Gastroesophageal sphincter (tissue), 4 donors: ENCODE measurements around the gene PAK1. TPM values are rescaled to one million over a fixed set of nuclear protein-coding genes. Genes with fewer than 3 reads are reported as not detected.
"Not testable (repeated sequence)": the region's sequence is repeated elsewhere in the genome, so short reads cannot be mapped to it uniquely, and the experiment has no call there.

Experiments
- ATAC-seq: fragments of 150-250 bp; one replicate; pipeline ENCODE4 v1.9.1; 2016; ENCODE audit warnings: mild to moderate bottlenecking, moderate library complexity
- H3K27ac ChIP-seq, 4 donors: fragments of 200-600 bp; sonication (generic) in 3 of 4; 1 replicate in 3 of 4; 2 replicates in 1 of 4; pipeline ENCODE4 v1.5.1; 2016 to 2019
- H3K27me3 ChIP-seq: fragments of 200-600 bp; sonication (generic); one replicate; pipeline ENCODE4 v1.5.1; 2019
- H3K36me3 ChIP-seq, 2 donors: fragments of 200-600 bp; sonication (generic); one replicate each; pipeline ENCODE4 v1.5.1; 2019; ENCODE audit warnings: control low read depth in 1 of 2
- H3K4me1 ChIP-seq, 3 donors: fragments of 200-600 bp; sonication (generic); 1 replicate in 2 of 3; 2 replicates in 1 of 3; pipeline ENCODE4 v1.5.1; 2016 to 2019; ENCODE audit warnings: control low read depth in 2 of 3
- H3K4me3 ChIP-seq, 2 donors: fragments of 200-600 bp; sonication (generic); one replicate each; pipeline ENCODE4 v1.5.1; 2019; ENCODE audit warnings: mild to moderate bottlenecking in 1 of 2, moderate library complexity in 1 of 2
- H3K9me3 ChIP-seq, 3 donors: fragments of 200-600 bp; sonication (generic); one replicate each; pipeline ENCODE4 v1.5.1; 2017 to 2019; ENCODE audit warnings: control low read depth in 2 of 3
- EP300 ChIP-seq: sonication (generic); formaldehyde crosslinking; IDR thresholded peaks from one replicate; pipeline ENCODE4 v1.6.1; 2017; ENCODE audit warnings: antibody characterized with exemption, mild to moderate bottlenecking
- POLR2A ChIP-seq, 2 donors: fragments of 450-650 bp; IDR thresholded peaks; one replicate each; pipeline ENCODE4 v1.6.1; 2017; ENCODE audit warnings: antibody characterized with exemption in 2 of 2, mild to moderate bottlenecking in 2 of 2, moderate library complexity in 1 of 2
- POLR2AphosphoS5 ChIP-seq: sonication (generic); formaldehyde crosslinking; IDR thresholded peaks from one replicate; pipeline ENCODE4 v1.6.1; 2017; ENCODE audit warnings: antibody characterized with exemption
- WGBS, 2 donors: methylation state at CpG; one replicate each; pipeline ENCODE4 v1.1.5; 2018; ENCODE audit warnings: low coverage in 1 of 2; 5-methylcytosine and 5-hydroxymethylcytosine counted together
- total RNA-seq, 4 donors: library from RNA; depleted of rRNA; stranded (reverse); fragments of >200 nt; gene quantifications; one replicate each; pipeline ENCODE4 v1.1.0, GENCODE V29; 2016
- TF ChIP-seq, protein P1 (sequence below), 4 experiments: fragments of 200-600 bp in 2 of 4; fragments of 450-650 bp in 2 of 4; sonication (generic) in 1 of 4; IDR thresholded peaks; one replicate each; pipeline ENCODE4 v1.5.1; 2017 to 2019; ENCODE audit warnings: antibody characterized with exemption in 4 of 4, mild to moderate bottlenecking in 2 of 4, moderate library complexity in 2 of 4

The PAK1 gene
- total RNA-seq, 4 donors from 2014 or later, result 29.8 to 48.1 (median 40.2) TPM

DNA sequence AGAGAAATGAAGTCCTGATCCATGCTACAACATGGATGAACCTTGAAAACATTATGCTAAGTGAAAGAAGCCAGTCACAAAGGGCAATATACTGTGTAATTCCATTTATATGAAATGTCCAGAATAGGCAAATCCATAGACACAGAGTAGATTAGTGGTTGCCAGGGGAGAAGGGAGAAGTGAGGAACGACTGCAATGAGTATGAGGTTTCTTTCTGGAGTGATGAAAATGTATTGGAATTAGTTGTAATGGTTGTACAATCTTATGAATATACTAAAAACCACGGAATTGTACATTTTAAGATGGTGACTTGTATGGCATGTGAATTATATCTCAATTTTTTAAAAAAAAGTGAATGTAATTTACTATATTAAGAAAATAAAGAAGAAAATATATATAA is 89.3 kb downstream of the PAK1 start:
- Histone ChIP-seq H3K27ac (no peak overlapping the region), H3K4me1 (peaks cover 5 to 40% (median 11%) of the 10 kb centered on the region in 3 donors), H3K9me3 (no peaks in the 10 kb centered on the region), H3K4me3 (no peak overlapping the region), H3K27me3 (no peaks in the 10 kb centered on the region), H3K36me3 (peaks cover 0 to 7% of the 10 kb centered on the region in 2 donors)
- no peak for ATAC-seq
- TF ChIP-seq, protein P1, sequence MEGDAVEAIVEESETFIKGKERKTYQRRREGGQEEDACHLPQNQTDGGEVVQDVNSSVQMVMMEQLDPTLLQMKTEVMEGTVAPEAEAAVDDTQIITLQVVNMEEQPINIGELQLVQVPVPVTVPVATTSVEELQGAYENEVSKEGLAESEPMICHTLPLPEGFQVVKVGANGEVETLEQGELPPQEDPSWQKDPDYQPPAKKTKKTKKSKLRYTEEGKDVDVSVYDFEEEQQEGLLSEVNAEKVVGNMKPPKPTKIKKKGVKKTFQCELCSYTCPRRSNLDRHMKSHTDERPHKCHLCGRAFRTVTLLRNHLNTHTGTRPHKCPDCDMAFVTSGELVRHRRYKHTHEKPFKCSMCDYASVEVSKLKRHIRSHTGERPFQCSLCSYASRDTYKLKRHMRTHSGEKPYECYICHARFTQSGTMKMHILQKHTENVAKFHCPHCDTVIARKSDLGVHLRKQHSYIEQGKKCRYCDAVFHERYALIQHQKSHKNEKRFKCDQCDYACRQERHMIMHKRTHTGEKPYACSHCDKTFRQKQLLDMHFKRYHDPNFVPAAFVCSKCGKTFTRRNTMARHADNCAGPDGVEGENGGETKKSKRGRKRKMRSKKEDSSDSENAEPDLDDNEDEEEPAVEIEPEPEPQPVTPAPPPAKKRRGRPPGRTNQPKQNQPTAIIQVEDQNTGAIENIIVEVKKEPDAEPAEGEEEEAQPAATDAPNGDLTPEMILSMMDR (IDR thresholded peaks at IDR 0.05), result no peak
- TF ChIP-seq POLR2A (IDR thresholded peaks at IDR 0.05) (no peak), EP300 (no peak), POLR2AphosphoS5 (no peak)
- WGBS, 2 donors, result 59 to 92% methylated on average over 2 of the region's 2 CpGs

DNA sequence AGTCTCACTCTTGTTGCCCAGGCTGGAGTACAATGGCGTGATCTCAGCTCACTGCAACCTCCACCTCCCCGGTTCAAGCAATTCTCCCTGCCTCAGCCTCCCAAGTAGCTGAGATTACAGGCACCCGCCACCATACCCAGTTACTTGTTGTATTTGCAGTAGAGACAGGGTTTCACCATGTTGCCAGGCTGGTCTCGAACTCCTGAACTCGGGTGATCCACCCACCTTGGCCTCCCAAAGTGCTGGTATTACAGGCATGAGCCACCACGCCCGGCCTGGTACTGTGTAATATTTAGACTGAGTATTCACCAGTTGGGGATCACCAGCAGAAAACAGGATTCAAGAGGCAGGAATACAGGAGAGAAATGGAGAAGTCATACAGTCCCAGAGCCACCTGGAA is 90.5 kb downstream of the PAK1 start:
- not testable (repeated sequence) for ATAC-seq, H3K4me3 ChIP-seq, H3K27ac ChIP-seq, H3K9me3 ChIP-seq, H3K27me3 ChIP-seq
- Histone ChIP-seq H3K36me3 (peaks cover 0 to 19% of the 10 kb centered on the region in 2 donors), H3K4me1 (peaks cover 5 to 40% (median 11%) of the 10 kb centered on the region in 3 donors)
- 93% methylated on average over 5 of the region's 7 CpGs; no CpG with 5 or more reads in 1 of the 2 donors for WGBS, 2 donors

DNA sequence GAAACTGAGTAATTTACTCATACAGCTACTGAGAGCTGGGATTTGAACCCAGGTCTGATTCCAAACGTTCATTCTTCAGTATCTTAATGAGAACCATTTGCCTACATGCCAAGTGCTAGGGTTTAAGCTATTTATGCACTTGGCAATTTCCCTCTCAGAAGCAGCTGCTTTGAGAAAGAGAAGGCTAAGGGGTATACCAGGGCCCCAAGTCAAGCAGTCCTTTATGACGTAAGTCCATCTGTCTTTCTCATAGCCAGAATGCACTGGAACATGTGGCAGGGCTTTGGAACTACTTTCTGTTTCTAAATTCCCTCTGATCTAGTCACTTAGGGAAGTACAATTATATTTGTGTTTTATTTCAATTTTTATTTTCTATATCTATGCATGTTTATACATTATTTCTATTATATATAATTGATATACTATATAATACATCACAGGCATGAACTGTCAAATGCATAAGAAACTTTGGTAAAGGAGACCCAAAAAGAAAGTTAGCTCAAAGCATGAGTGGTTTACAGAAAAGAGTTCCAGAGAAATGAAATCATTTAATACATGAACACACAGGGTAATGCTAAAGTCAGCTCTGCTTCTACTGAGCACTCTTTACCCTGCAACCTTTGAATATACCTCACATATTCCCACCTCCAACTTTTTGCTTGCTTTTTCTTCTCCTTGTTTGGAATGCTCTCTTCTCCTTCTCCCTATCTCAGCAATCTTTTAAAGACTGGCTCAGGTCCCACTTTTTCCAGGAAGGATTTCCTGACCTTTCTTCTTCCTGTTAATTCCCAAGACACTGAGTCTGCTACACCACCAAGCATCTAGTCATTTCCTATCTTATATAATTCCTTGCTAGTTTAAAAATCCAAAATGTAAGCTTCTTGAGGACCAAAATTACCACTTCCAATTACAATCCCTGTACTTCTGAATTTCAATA is 91.9 kb downstream of the PAK1 start:
- Histone ChIP-seq H3K36me3 (peaks cover 0 to 32% of the 10 kb centered on the region in 2 donors), H3K4me3 (no peak overlapping the region), H3K27ac (peak overlapping the region in 2 of 4 donors; percentile 20 to 31), H3K4me1 (peaks cover 5 to 35% (median 11%) of the 10 kb centered on the region in 3 donors), H3K9me3 (no peaks in the 10 kb centered on the region), H3K27me3 (no peaks in the 10 kb centered on the region)
- ATAC-seq, result no peak
- WGBS, 2 donors, result 0 to 8% methylated on average over 2 of the region's 2 CpGs
- TF ChIP-seq EP300 (no peak), POLR2A (IDR thresholded peaks at IDR 0.05) (no peak), POLR2AphosphoS5 (no peak)
- TF ChIP-seq, protein P1 (IDR thresholded peaks at IDR 0.05), result no peak

DNA sequence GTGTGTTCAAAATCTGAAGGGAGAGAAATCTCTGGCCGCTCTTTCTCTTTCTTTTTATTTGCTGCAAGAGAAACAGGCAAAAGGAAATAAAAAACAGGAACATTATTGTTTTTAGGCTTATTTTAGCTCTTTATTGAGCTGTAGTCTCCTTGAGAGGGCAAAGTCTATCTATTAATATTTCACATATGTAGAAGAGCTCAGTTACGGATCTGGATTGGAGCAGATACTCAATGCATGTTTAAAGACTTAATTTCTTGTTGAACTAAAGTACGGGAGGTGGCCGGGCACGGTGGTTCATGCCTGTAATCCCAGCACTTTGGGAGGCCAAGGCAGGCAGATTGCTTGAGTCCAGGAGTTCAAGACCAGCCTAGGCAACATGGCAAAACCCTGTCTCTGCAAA is 94.0 kb downstream of the PAK1 start:
- H3K4me1 ChIP-seq, result peaks cover 0 to 17% (median 5%) of the 10 kb centered on the region in 3 donors
- no peak overlapping the region for H3K27ac ChIP-seq
- H3K4me3 ChIP-seq, result no peak overlapping the region
- H3K9me3 ChIP-seq, result no peaks in the 10 kb centered on the region
- H3K27me3 ChIP-seq, result no peaks in the 10 kb centered on the region
- TF ChIP-seq EP300 (no peak), POLR2A (IDR thresholded peaks at IDR 0.05) (no peak), POLR2AphosphoS5 (no peak)
- TF ChIP-seq, protein P1 (IDR thresholded peaks at IDR 0.05), result no peak
- peaks cover 0 to 50% of the 10 kb centered on the region in 2 donors for H3K36me3 ChIP-seq
- WGBS, 2 donors, result 83% methylated on average over 1 to 5 of the region's 5 CpGs
- ATAC-seq, result no peak

DNA sequence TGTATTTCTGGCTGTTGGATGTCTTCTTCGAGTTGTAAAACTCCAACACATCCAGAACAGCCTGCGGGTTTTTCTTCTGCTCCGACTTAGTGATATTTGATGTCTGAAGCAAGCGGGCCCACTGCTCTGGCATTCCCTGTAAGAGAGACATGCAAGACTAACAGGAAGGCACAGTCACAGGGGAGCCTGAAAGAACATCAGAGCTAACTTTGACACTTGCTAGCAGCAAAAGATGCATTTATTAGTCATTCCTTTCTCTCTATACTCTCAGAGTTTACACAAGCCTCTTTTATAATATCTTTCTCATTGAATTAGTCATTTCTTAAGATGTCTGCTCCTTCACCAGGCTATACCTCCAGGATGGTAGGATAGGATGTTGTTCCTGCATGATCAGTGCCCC is 94.6 kb downstream of the PAK1 start:
- Histone ChIP-seq H3K9me3 (no peaks in the 10 kb centered on the region), H3K27me3 (no peaks in the 10 kb centered on the region), H3K27ac (no peak overlapping the region), H3K4me1 (peaks cover 0 to 17% (median 5%) of the 10 kb centered on the region in 3 donors), H3K4me3 (no peak overlapping the region), H3K36me3 (peaks cover 0 to 57% of the 10 kb centered on the region in 2 donors)
- no peak for ATAC-seq
- TF ChIP-seq POLR2A (IDR thresholded peaks at IDR 0.05) (no peak), POLR2AphosphoS5 (no peak), EP300 (no peak)
- TF ChIP-seq, protein P1 (IDR thresholded peaks at IDR 0.05), result no peak
- WGBS, 2 donors, result 85 to 94% methylated on average over 3 of the region's 4 CpGs
